ENCODE results near the gene KIF2A.

GRCh38 chr5:62371409-62371808 is 65.4 kb downstream of the KIF2A start:
- TF ChIP-seq HDGF (IDR thresholded peaks at IDR 0.05; ENCODE audit: borderline replicate concordance) (no peak), SUZ12 (IDR thresholded peaks at IDR 0.05) (no peak), NFRKB (IDR thresholded peaks at IDR 0.05) (no peak)
